Right lobe of liver (tissue), 4 donors: ENCODE results near the gene TMEM244.

Experiments
- POLR2A ChIP-seq: fragments of 450-650 bp; IDR thresholded peaks from one replicate; pipeline ENCODE4 v1.6.1; 2017; ENCODE audit warnings: antibody characterized with exemption, mild to moderate bottlenecking
- TF ChIP-seq, protein P1 (sequence below), 4 donors: fragments of 200-600 bp in 3 of 4; fragments of 450-650 bp in 1 of 4; IDR thresholded peaks; one replicate each; pipeline versions ENCODE4 v1.5.1 to v1.8.0; 2016 to 2022; ENCODE audit warnings: antibody characterized with exemption in 4 of 4, mild to moderate bottlenecking in 2 of 4
- donor health status: DM: no; HTN: no; CAD: no.
- donor health status: DM: no; HTN: no; CAD: no.
- donor health status: DM: no; HTN: yes; CAD: no.

DNA sequence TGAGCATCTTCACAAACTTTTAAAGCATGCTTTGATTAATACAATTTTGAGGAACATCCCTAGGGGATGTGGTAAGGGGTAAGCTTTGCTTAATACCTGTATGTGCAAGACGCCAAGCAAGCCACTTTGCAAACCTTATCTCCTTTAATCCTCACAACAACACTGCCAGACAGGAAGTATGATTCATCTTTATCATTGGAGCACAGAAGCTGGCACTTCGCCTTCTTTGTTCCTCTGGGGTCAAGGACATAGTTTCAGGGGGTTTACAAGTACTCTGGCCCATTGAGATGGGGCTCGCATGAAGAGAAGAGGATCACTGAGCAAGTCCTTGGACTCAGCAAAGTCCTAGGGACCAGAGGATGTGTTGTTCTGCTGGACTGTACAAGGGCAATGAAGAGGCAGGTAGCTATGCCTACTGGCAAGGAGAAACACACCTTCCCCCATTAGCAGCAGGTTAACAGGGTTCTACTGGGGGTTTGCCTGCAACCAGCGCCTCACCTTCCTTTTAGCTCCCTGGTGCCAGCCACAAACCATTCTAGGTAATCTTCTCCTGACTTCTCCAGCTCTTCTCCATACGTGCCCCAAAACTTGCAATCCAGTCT lies 8.8 kb downstream of the TMEM244 start:
- TF ChIP-seq, protein P1, sequence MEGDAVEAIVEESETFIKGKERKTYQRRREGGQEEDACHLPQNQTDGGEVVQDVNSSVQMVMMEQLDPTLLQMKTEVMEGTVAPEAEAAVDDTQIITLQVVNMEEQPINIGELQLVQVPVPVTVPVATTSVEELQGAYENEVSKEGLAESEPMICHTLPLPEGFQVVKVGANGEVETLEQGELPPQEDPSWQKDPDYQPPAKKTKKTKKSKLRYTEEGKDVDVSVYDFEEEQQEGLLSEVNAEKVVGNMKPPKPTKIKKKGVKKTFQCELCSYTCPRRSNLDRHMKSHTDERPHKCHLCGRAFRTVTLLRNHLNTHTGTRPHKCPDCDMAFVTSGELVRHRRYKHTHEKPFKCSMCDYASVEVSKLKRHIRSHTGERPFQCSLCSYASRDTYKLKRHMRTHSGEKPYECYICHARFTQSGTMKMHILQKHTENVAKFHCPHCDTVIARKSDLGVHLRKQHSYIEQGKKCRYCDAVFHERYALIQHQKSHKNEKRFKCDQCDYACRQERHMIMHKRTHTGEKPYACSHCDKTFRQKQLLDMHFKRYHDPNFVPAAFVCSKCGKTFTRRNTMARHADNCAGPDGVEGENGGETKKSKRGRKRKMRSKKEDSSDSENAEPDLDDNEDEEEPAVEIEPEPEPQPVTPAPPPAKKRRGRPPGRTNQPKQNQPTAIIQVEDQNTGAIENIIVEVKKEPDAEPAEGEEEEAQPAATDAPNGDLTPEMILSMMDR (IDR thresholded peaks at IDR 0.05), result no peak
- no peak for TF ChIP-seq POLR2A
